OCI-LY1 (cell line): Measurements from ENCODE around the gene PYY.
"Not testable (repeated sequence)": the region's sequence is repeated elsewhere in the genome, so short reads cannot be mapped to it uniquely, and the experiment has no call there.

Experiments used
- H2AFZ ChIP-seq: fragments of 200-600 bp; sonication (generic), shearing (Covaris generic); 2 replicates; pipeline ENCODE4 v1.6.0; 2014; ENCODE audit warnings: antibody characterized with exemption, mild to moderate bottlenecking, low read length
- H3F3A ChIP-seq: fragments of 200-600 bp; sonication (generic), shearing (Covaris generic); 2 replicates; pipeline ENCODE4 v1.6.0; 2014; ENCODE audit warnings: mild to moderate bottlenecking, antibody characterized with exemption, low read length, moderate library complexity; ENCODE audit not compliant: insufficient read depth
- H3K27ac ChIP-seq: fragments of 200-600 bp; sonication (generic); 2 replicates; pipeline ENCODE4 v1.5.1; 2014; ENCODE audit warnings: low read length, mixed run types, mild to moderate bottlenecking, low read depth; ENCODE audit not compliant: poor library complexity, severe bottlenecking
- H3K27me3 ChIP-seq: fragments of 200-600 bp; sonication (generic); 2 replicates; pipeline ENCODE4 v1.6.0; 2014; ENCODE audit warnings: antibody characterized with exemption, mild to moderate bottlenecking, low read length, moderate library complexity; ENCODE audit not compliant: insufficient read depth
- H3K36me3 ChIP-seq: fragments of 200-600 bp; sonication (generic); 2 replicates; pipeline ENCODE4 v1.6.1; 2014; ENCODE audit warnings: mild to moderate bottlenecking, antibody characterized with exemption, low read length, moderate library complexity, mixed read lengths; ENCODE audit not compliant: insufficient read depth
- H3K4me1 ChIP-seq: fragments of 200-600 bp; sonication (generic); 2 replicates; pipeline ENCODE4 v1.5.1; 2014; ENCODE audit warnings: mild to moderate bottlenecking, low read length, moderate library complexity; ENCODE audit not compliant: insufficient read depth, severe bottlenecking
- H3K4me2 ChIP-seq: fragments of 200-600 bp; sonication (generic), shearing (Covaris generic); 2 replicates; pipeline ENCODE4 v1.6.1; 2014; ENCODE audit warnings: low read length
- H3K4me3 ChIP-seq: fragments of 200-600 bp; sonication (generic); 2 replicates; pipeline ENCODE4 v1.5.1; 2014; ENCODE audit warnings: low read length, low read depth, mild to moderate bottlenecking, mixed read lengths; ENCODE audit not compliant: poor library complexity, severe bottlenecking
- H3K79me2 ChIP-seq: fragments of 200-600 bp; shearing (Covaris generic); 2 replicates; pipeline ENCODE4 v1.6.1; 2016; ENCODE audit warnings: mixed run types, low read length, mixed read lengths; ENCODE audit not compliant: insufficient read depth
- H3K9ac ChIP-seq: fragments of 200-600 bp; sonication (generic), shearing (Covaris generic); 2 replicates; pipeline ENCODE4 v1.6.1; 2014; ENCODE audit warnings: mild to moderate bottlenecking, low read length, mixed read lengths
- H3K9me2 ChIP-seq: fragments of 200-600 bp; sonication (generic), shearing (Covaris generic); 2 replicates; pipeline ENCODE4 v1.6.1; 2014; ENCODE audit warnings: low read depth, mild to moderate bottlenecking, low read length, mixed read lengths
- H3K9me3 ChIP-seq: fragments of 200-600 bp; shearing (Covaris generic); 2 replicates; pipeline ENCODE4 v1.6.1; 2014; ENCODE audit warnings: low read length, mixed read lengths
- H4K20me1 ChIP-seq: fragments of 200-600 bp; sonication (generic), shearing (Covaris generic); 2 replicates; pipeline ENCODE4 v1.6.0; 2016; ENCODE audit warnings: mild to moderate bottlenecking, low read length; ENCODE audit not compliant: insufficient read depth
- EZH2 ChIP-seq: fragments of 200-600 bp; sonication (generic), shearing (Covaris generic); IDR thresholded peaks from 2 replicates; pipeline ENCODE4 v1.8.0; 2017; ENCODE audit warnings: borderline replicate concordance, mixed run types, mild to moderate bottlenecking, antibody characterized with exemption, low read length, moderate library complexity, mixed read lengths
- TF ChIP-seq, protein P1 (sequence below): fragments of 200-600 bp; sonication (generic), shearing (Covaris generic); IDR thresholded peaks from 2 replicates; pipeline ENCODE4 v1.5.1; 2017; ENCODE audit warnings: mild to moderate bottlenecking, antibody characterized with exemption, low read length, moderate library complexity, mixed read lengths

The PYY gene

GRCh38 chr17:43998552-43998951 lies 44.8 kb upstream of the PYY start:
- H2AFZ ChIP-seq, result no peak overlapping the region
- H4K20me1 ChIP-seq, result no peaks in the 10 kb centered on the region
- H3K9me2 ChIP-seq, result no peaks in the 10 kb centered on the region
- H3K9ac ChIP-seq, result no peak overlapping the region
- no peaks in the 10 kb centered on the region for H3K27me3 ChIP-seq
- H3K9me3 ChIP-seq, result no peaks in the 10 kb centered on the region
- no peaks in the 10 kb centered on the region for H3K4me1 ChIP-seq
- H3K4me2 ChIP-seq, result no peak overlapping the region
- H3K27ac ChIP-seq, result no peak overlapping the region
- H3K4me3 ChIP-seq, result no peak overlapping the region
- H3F3A ChIP-seq, result no peaks in the 10 kb centered on the region
- no peaks in the 10 kb centered on the region for H3K79me2 ChIP-seq
- TF ChIP-seq, protein P1, sequence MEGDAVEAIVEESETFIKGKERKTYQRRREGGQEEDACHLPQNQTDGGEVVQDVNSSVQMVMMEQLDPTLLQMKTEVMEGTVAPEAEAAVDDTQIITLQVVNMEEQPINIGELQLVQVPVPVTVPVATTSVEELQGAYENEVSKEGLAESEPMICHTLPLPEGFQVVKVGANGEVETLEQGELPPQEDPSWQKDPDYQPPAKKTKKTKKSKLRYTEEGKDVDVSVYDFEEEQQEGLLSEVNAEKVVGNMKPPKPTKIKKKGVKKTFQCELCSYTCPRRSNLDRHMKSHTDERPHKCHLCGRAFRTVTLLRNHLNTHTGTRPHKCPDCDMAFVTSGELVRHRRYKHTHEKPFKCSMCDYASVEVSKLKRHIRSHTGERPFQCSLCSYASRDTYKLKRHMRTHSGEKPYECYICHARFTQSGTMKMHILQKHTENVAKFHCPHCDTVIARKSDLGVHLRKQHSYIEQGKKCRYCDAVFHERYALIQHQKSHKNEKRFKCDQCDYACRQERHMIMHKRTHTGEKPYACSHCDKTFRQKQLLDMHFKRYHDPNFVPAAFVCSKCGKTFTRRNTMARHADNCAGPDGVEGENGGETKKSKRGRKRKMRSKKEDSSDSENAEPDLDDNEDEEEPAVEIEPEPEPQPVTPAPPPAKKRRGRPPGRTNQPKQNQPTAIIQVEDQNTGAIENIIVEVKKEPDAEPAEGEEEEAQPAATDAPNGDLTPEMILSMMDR, result no peak
- TF ChIP-seq EZH2, result no peak
- no peaks in the 10 kb centered on the region for H3K36me3 ChIP-seq

GRCh38 chr17:43997180-43997579 lies 43.4 kb upstream of the PYY start:
- not testable (repeated sequence) for H3K36me3 ChIP-seq, H3K9me2 ChIP-seq, H3F3A ChIP-seq, H3K4me3 ChIP-seq, H3K4me1 ChIP-seq, H3K4me2 ChIP-seq, H3K9ac ChIP-seq, H3K9me3 ChIP-seq, H3K27me3 ChIP-seq, H2AFZ ChIP-seq, H3K79me2 ChIP-seq, H3K27ac ChIP-seq, H4K20me1 ChIP-seq

GRCh38 chr17:43995150-43995471 lies 41.4 kb upstream of the PYY start:
- H3K9ac ChIP-seq, result no peak overlapping the region
- no peaks in the 10 kb centered on the region for H3F3A ChIP-seq
- H3K27ac ChIP-seq, result no peak overlapping the region

More at GRCh38 chr17:43995150-43995471, 41.4 kb upstream of the PYY start:
- no peaks in the 10 kb centered on the region for H3K27me3 ChIP-seq
- TF ChIP-seq, protein P1, result no peak
- no peak for TF ChIP-seq EZH2
- H3K79me2 ChIP-seq, result no peaks in the 10 kb centered on the region
- H3K4me1 ChIP-seq, result no peaks in the 10 kb centered on the region
- no peaks in the 10 kb centered on the region for H3K36me3 ChIP-seq
- H3K4me2 ChIP-seq, result no peak overlapping the region
- H3K9me3 ChIP-seq, result no peaks in the 10 kb centered on the region
- no peak overlapping the region for H3K4me3 ChIP-seq
- no peaks in the 10 kb centered on the region for H3K9me2 ChIP-seq
- H4K20me1 ChIP-seq, result no peaks in the 10 kb centered on the region
- H2AFZ ChIP-seq, result no peak overlapping the region
